ENCODE data around the gene TIMM21.

The TIMM21 gene

DNA sequence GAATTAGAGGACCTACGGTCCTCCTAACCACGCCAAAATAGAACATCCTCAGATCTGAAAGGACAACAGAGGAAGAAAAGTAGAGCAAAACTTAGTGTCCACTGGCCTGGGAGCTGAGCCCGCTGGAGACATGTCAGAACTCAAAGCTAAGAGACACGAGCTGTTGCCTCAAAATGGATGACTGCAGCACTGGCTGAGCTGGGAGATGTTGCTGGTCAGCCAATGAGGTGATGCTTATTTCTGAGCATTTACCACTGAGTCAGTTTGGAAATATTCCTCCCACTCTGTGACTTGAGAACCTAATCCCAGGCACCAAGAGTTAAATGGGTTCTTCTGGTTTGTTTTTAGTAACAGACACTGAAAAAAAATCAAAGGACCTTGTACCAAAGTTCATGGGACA lies 33.3 kb upstream of the TIMM21 start:
- no peak for DNase-seq (ENCODE audit: low spot score)
- TF ChIP-seq, protein P1, sequence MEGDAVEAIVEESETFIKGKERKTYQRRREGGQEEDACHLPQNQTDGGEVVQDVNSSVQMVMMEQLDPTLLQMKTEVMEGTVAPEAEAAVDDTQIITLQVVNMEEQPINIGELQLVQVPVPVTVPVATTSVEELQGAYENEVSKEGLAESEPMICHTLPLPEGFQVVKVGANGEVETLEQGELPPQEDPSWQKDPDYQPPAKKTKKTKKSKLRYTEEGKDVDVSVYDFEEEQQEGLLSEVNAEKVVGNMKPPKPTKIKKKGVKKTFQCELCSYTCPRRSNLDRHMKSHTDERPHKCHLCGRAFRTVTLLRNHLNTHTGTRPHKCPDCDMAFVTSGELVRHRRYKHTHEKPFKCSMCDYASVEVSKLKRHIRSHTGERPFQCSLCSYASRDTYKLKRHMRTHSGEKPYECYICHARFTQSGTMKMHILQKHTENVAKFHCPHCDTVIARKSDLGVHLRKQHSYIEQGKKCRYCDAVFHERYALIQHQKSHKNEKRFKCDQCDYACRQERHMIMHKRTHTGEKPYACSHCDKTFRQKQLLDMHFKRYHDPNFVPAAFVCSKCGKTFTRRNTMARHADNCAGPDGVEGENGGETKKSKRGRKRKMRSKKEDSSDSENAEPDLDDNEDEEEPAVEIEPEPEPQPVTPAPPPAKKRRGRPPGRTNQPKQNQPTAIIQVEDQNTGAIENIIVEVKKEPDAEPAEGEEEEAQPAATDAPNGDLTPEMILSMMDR (IDR thresholded peaks at IDR 0.05; ENCODE audit: borderline replicate concordance, control extremely low read depth, extremely low read depth, insufficient read depth, missing control alignments) = no peak
- in situ Hi-C loops (cut with MboI; ENCODE audit: low sequenced_read_pairs, unreplicated experiment) = no loop called here

DNA sequence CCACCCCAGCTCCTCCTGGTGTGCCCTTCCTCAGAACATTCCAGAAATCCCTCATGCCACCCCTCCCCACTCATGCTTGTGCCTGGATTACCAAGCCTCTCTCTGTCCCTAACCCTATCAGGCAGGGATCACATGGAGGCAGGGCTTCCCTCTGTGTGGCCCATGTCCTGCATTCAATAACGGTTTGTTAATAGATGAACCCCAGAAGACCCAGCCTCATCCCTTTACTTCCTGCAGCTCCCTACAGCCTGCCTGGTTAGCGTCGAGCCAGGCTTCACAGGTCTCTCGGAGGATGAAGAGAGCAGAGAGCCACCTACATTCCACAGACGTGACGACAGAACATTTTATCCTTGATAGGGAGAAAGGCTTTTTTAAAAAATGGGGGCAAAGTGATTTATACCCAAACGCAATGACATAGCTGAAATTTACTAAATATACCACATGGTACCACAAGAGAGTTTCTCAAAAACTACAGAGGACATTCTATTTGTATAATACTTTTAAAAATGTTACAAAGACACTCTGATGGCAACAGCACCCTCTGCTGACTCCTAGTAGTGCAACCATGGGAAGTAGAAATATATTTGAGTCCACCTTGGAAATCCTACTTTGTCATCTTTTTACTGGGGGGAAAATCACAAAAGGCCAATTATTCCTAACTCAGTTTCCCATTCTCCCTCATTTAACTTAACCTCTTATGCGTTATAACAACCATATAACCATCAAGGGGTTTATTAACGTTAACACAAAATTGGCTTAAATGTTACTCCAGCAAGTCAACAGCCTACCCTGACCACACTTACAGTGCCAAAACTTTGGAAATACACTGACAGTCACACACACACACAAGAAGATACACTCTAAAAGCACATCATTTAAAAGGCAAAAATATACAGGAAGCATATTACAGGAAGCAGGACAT lies 31.4 kb upstream of the TIMM21 start:
- no peak for DNase-seq (ENCODE audit: low spot score)

DNA sequence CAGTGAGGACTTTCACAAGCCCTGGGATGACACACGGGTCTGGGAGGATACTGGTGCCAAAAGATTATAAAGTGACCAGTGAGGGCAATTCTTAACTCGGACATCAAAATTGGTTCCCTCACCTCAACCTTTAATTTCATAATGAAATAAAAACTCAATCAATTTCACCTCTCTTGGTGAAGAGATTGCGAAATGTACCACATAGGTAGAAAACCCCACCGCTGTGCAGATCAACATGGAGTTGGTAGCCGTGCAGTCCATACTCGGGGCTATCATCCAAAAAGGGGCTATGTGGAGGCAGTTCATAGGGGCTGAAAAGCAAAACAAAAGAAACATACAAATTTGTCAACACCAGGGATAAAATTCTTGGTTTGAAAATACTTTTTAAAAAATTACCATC lies 25.1 kb upstream of the TIMM21 start:
- no peak for DNase-seq (ENCODE audit: low spot score)
- in situ Hi-C loops (cut with MboI; ENCODE audit: low sequenced_read_pairs, unreplicated experiment) = no loop called here
- TF ChIP-seq, protein P1 (IDR thresholded peaks at IDR 0.05; ENCODE audit: borderline replicate concordance, control extremely low read depth, extremely low read depth, insufficient read depth, missing control alignments) = no peak

More for the DNA sequence above, 31.4 kb upstream of the TIMM21 start:
- TF ChIP-seq, protein P1 (IDR thresholded peaks at IDR 0.05; ENCODE audit: borderline replicate concordance, control extremely low read depth, extremely low read depth, insufficient read depth, missing control alignments) = peak; percentile 50
- in situ Hi-C loops (cut with MboI; ENCODE audit: low sequenced_read_pairs, unreplicated experiment) = no loop called here

DNA sequence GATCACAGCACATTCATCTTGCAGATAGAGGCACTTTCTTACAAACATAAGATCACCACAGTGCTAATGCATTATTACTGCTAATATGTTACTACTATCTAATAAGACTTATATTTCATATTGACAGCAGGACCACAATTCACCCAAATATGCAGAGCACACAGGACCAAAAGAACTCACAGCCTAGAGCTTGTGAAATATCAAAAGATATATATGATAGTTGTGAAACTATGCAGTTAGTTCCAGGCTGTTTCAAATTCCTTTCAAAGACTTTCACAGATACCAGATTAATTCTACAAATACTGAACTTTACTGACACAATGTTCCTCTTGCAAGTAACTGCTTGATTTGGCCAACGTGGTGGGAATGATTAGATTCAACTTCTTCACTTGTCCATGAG lies 23.7 kb upstream of the TIMM21 start:
- TF ChIP-seq, protein P1 (IDR thresholded peaks at IDR 0.05; ENCODE audit: borderline replicate concordance, control extremely low read depth, extremely low read depth, insufficient read depth, missing control alignments) = no peak
- in situ Hi-C loops (cut with MboI; ENCODE audit: low sequenced_read_pairs, unreplicated experiment) = no loop called here
- no peak for DNase-seq (ENCODE audit: low spot score)

DNA sequence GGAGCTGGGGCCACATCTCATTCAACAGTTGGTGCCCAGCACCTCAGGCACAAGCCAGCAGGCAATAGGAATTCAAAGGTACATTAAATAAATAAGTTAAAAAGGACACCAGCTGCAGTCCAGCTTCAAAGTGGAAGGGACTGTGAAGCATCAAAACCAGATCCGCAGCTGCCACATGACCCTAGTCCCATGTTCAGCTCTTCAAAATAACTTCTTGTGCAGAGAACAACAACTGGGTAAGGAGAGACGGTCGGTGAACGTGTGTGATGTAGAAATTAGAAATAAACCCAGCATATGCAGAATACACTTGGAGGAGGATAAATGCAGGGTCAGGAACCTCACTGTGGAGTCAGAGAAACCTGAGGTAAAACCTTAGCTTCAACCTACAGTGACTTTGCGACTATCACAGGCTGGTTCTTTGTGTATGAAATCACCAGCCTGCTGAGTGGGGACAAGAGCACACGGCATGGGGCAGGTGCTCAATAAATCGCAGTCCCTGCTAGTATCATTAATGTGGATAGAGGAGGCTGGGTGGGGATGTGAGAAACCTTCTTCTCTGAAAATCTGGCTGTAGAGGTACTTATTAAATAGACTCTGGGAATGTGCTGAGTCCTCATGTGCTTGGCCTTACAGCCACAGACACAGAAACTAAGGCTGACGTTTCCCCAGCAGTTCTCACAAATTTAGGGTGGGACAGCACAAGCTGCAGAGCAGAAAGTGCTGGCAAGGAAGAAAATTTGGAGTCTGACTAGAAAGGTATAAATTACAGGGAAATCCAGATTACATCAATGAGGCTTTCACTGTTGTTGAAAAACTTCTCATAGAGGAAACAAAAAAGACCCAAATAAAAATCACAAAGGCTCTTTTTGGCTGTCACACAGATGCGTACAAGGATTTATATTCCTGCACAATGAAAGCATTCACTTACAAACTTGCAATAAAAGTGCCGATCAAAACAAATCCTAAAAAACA lies 21.4 kb upstream of the TIMM21 start:
- TF ChIP-seq, protein P1 (IDR thresholded peaks at IDR 0.05; ENCODE audit: borderline replicate concordance, control extremely low read depth, extremely low read depth, insufficient read depth, missing control alignments) = no peak
- no peak for DNase-seq (ENCODE audit: low spot score)
- in situ Hi-C loops (cut with MboI; ENCODE audit: low sequenced_read_pairs, unreplicated experiment) = no loop called here

DNA sequence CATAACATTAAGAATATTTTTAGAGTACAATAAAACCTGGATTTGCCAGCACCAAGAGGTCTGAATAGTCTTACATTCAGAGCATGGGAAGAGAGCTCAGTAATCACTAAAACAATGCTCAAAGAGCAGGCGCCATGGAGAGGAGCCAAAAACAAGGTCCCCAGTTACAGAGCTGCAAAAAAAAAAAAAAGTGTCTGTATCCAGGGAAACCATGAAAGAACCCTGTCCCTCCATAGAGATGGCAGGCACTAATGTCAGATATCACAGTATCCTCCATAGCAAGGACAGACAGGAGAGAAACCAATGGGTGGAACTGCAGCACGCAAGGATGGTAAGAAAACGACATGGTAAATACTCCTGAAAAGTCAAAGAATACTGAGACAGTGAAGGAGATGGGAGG lies 20.2 kb upstream of the TIMM21 start:
- in situ Hi-C loops (cut with MboI; ENCODE audit: low sequenced_read_pairs, unreplicated experiment) = no loop called here
- DNase-seq (ENCODE audit: low spot score) = no peak
- TF ChIP-seq, protein P1 (IDR thresholded peaks at IDR 0.05; ENCODE audit: borderline replicate concordance, control extremely low read depth, extremely low read depth, insufficient read depth, missing control alignments) = no peak
